Suppressor macrophage treated with lipopolysaccharide for 1 hour (primary cell): ENCODE data around the gene EGLN1.
"Not testable (repeated sequence)": the region's sequence is repeated elsewhere in the genome, so short reads cannot be mapped to it uniquely, and the experiment has no call there.

Source experiments
- DNase-seq, 3 donors: peaks; one replicate each; pipeline ENCODE4 v3.0.0-alpha.2; 2020 to 2022

Gene EGLN1

DNA sequence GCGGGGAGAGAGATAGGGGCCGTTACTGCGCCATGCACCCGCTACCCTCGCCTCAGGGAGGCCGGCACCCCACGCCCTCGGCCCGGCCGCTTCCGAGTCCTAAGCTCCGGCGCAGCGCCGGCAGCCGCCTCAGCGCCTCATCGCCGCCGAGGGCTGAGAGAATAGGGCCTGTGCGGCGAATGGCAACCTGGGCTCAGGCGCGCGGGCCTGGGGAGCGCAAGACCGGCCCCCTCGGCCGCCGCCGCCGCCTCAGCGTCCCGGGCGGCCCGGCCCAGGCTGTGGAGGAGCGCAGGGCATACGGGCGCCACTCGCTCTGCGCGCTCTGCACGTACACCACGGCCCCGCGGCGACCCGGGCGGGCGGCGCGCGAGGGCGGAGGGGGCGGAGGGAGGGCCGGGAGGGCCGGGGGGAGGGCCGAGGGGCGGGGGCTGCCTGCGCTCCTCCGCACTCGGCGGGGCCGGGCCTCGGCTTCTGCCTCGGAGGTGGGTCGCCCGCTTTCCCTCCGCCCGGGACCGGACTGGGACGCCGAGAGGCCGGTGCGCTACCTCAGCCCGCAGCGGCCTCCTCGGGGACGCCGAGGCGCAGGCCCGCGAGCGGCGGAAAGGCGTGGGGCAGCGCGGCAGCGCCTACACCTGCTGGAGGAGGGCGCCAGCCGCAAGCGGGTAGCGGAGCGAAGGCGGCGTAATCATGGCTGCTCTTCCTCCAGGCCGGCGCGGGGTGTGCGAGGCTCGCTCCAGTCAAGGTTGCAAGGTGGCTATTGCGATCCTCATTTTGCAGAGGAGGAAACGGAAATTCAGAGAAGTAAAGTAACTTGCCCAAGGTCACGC is at the start of gene EGLN1:
Gene EGLN1 (minus strand): TSS at position 317 of the 827 bp plus-strand sequence. CDS start 399 bp downstream, outside the sequence.
- DNase-seq = peak; percentile 65 to 91 (median 84)

DNA sequence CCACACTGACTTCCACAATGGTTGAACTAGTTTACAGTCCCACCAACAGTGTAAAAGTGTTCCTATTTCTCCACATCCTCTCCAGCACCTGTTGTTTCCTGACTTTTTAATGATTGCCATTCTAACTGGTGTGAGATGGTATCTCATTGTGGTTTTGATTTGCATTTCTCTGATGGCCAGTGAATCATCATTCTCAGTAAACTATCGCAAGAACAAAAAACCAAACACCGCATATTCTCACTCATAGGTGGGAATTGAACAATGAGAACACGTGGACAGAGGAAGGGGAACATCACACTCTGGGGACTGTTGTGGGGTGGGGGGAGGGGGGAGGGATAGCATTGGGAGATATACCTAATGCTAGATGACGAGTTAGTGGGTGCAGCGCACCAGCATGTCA is 49.4 kb upstream of the EGLN1 start:
- DNase-seq = not testable (repeated sequence)

DNA sequence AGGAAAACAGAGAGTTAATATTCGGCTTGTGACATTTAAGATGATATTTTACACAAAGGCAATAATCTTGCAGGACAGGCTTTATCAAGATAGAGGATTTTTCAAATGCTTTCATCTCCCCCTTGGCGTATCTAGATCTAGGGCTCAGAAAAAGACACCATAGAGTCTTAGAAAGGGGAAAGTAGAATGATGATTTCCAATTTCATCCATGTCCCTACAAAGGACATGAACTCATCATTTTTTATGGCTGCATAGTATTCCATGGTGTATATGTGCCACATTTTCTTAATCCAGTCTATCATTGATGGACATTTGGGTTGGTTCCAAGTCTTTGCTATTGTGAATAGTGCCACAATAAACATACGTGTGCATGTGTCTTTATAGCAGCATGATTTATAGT is 48.9 kb upstream of the EGLN1 start:
- not testable (repeated sequence) for DNase-seq

DNA sequence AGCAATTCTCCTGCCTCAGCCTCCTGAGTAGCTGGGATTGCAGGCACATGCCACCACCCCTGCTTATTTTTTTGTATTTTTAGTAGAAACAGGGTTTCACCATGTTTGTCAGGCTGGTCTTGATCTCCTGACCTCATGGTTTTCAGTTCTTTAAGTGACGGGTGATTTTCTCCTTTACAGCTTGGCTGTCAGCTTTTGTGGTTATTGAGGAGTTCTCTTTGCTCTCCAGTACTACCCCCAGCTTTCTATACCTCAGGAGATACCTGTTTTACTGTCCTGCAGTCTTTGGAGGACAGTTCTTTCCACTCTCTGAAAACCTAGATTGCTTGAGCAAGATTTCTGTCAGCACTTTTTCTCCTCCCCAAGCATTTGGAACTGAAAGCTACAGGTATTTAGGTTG is 45.9 kb upstream of the EGLN1 start:
- no peak for DNase-seq

DNA sequence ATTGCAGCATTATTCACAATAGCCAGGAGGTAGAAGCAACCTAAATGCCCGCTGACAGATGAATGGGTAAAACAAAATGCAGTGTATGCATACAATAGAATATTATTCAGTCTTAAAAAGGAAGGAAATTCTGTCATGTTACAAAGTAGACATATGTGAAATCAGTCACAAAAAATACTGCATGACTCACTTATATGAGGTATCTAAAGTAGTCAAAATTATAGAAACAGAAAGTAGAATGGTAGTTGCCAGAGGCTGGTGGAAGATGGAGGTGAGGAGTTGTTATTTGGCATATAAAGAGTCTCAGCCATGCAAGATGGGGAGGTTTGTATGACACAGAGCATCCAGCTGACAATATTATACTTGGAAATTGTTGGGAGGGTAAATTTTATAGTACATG is 43.0 kb upstream of the EGLN1 start:
- peak; percentile 30 to 63 (median 60) for DNase-seq

DNA sequence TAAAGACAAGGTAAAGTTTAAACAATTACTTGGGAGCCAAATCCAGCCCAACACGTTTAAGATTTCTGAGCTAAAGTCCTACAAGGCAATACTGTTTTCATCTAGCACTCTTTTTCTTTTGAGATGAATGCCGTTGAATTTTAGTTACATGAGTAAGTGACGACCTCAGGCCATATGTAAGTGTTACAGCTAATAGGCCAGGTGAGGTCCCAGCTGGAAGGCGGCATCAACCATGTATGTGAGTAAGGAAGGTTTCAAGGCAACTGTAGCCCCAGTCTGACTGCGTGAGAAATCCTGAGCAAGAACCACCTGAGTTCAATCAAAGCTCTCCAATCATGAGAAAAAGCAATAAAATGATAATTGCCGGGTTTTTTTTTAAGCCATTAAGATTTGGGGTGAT is 41.5 kb upstream of the EGLN1 start:
- no peak for DNase-seq

DNA sequence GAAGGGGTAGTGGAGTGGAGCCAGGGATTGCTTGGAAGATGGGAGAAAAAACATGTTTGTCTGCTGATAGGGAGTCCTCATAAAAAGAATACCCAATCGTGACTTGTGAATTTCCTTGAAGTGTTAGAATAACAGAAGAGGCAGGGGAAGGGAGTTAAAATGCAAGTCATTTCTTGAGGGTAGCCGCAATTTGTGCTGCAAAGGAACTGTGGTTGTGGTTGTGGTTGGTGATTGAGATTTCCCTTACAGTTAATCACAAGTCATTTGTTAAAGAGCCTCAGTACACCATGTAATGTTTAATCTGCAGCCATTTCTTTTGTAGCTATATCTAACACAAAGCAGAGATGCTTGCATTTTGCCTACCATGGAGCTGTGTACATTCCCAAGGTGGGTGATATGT is 38.5 kb upstream of the EGLN1 start:
- peak in 2 of 3 donors; percentile 2 to 35 for DNase-seq

DNA sequence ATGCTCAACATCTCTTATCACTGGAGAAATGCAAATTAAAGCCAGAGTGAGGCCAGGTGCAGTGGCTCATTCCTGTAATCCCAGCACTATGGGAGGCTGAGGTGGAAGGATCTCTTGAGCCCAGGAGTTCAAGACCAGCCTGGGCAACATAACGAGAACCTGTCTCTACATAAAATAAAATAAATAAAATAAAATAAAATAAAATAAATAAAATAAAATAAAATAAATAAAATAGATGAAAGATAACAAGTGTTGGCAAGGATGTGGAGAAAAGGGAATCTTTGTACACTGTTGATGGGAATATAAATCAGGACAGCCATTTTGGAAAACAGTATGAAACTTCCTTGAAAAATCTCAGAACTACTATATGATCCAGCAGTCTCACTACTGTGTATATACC is 37.4 kb upstream of the EGLN1 start:
- DNase-seq = not testable (repeated sequence)

DNA sequence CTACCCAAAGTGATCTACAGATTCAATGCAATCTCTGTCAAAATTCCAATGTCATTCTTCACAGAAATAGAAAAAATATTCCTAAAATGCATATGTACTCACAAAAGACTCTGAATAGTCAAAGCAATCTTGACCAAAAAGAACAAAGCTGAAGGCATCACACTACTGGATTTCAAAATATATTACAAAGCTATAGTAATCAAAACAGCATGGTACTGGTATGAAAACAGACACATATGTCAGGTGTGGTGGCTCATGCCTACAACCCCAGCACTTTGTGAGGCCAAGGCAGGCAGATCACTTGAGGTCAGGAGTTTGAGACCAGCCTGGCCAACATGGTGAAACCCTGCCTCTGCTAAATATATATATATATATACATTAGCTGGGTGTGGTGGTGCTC is 35.9 kb upstream of the EGLN1 start:
- DNase-seq = peak in 1 of 3 donors; percentile 4

DNA sequence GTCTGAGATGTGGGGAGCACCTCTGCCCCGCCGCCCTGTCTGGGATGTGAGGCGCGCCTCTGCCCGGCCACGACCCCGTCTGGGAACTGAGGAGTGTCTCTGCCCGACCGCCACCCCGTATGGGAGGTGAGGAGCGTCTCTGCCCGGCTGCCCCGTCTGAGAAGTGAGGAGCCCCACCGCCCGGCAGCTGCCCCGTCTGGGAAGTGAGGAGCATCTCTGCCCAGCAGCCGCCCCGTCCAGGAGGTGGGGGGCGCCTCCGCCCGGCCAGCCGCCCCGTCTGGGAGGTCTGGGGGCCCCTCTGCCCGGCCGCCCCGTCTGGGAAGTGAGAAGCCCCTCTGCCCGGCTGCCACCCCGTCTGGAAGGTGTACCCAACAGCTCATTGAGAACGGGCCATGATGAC is 32.0 kb upstream of the EGLN1 start:
- not testable (repeated sequence) for DNase-seq

DNA sequence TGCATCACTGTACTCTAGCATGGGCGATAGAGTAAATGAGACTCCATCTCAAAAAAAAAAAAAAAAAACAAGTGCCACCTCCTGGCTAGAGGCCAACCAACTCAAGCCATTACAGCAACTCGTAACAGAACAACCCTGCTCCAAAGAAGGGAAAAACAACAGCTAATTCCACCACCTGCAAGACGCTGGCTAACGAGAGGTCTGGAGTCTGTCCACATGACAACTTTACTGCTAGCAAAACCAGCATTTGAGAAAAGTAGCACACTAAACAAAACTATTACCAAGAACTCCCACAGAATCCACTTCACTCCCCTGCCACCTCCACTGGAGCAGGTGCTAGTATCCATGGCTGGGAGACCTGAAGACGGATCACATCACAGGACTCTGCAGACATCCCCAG is 24.1 kb upstream of the EGLN1 start:
- DNase-seq = no peak

DNA sequence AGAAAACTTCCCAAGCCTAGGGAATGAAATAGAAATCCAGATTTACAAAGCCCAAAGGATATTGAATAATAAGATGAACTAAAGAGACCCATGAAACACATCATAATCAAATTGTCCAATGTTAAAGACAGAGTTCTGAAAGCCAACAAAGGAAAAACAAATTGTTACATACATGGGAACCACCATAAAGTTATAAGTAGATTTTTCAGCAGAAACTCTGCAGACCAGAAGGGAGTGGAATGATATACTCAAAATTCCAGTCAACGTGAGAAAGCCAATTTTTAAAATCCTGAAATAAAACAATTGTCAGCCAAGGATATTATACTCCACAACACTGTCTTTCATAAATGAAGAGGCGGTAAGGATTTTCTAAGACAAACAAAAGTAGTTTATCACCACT is 22.0 kb upstream of the EGLN1 start:
- DNase-seq = no peak

DNA sequence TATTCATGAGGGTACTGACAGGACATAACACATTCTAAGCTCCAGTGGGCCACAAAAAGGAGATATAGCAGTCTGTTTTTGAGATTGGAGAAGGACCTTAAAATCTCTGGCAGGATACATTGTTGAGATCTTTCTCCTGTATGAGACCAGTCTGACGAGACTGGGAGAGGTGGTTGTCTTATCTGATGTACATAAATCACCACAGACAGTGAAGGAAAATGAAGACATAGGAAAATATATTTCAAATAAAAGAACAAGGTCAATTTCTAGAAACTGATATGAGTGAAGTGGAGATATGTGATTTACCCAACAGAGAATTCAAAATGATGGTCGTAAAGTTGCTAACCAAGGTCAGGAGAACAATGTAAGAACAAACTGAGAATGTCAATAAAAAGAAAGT is 21.3 kb upstream of the EGLN1 start:
- no peak for DNase-seq

DNA sequence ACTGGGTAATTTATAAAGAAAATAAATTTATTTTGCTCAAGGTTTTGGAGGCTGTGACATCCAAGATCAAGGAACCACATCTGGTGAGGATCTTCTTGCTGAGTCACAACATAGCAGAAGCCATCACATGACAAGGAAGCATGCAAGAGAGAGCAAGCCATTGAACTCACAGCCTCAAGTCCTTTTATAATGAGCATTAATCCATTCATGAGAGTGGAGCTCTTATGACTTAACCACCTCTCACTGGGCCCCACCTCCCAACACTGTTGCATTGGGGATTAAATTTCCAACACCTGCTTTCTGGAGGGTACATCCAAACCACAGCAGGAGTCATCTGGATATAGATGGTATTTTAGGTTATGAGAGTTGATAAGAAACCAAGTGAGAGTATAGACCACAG is 20.6 kb upstream of the EGLN1 start:
- peak in 1 of 3 donors; percentile 8 for DNase-seq

DNA sequence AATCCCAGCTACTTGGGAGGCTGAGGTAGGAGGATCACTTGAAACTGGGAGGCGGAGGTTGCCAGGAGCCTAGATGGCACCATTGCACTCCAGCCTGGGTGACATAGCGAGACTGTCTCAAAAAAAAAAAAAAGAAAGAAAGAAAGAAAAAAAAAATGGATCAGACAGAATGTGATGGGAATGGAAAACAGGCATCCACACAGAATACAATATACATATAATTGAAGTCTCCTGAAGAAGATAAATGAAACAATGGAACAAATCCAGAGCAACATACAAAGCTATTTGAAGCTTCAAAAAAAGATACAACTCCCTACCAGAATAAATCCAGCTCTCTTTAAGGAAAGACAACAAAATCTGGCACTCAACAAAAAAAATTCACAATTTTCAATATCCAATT is 10.9 kb upstream of the EGLN1 start:
- DNase-seq = no peak

DNA sequence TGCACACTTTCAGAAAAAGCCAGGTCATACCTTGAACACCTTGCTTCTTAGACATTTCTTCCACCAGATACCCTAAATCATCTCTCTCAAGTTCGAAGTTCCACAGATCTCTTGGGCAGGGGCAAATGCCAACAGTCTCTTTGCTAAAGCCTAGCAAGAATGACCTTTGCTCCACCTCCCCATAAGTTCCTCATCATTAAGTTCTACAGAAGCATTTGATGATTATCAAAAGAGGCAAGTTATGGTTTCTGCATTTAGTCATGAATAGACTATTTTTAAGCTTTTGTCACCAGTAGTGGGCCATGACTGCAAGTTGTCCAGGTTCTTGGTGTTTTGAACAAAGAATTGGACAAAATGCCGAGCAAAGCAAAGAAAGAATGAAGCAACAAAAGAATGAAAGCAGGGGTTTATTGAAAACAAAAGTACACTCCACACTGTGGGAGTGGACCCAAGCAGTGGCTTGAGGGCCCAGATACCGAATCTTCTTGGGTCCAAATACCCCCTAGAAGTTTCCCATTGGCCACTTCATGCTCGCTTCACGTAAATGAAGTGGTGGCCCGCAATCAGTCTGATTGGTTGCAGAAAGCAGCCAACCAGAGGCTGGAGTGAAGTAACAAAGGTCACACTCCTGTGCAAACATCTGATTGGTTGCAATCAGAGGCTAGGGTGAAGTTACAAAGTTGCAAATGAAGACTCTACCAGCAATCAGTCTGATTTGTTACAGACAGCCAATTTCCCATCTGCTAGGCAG is 9.8 kb upstream of the EGLN1 start:
- no peak for DNase-seq

DNA sequence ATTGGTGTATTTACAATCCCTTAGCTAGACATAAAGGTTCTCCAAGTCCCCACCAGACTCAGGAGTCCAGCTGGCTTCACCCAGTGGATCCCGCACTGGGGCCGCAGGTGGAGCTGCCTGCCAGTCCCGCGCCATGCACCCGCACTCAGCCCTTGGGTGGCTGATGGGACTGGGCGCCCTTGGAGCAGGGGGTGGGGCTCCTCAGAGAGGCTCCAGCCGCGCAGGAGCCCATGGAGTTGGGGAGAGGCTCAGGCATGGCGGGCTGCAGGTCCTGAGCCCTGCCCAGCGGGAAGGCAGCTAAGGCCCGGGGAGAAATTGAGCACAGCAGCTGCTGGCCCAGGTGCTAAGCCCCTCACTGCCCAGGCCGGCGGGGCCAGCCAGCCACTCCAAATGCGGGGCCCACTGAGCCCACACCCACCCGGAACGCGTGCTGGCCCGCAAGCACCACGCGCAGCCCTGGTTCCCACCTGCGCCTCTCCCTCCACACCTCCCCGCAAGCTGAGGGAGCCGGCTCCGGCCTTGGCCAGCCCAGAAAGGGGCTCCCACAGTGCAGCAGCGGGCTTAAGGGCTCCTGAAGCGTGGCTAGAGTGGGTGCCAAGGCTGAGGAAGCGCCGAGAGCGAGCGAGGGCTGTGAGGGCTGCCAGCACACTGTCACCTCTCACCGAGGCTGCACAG is 8.7 kb upstream of the EGLN1 start:
- not testable (repeated sequence) for DNase-seq

DNA sequence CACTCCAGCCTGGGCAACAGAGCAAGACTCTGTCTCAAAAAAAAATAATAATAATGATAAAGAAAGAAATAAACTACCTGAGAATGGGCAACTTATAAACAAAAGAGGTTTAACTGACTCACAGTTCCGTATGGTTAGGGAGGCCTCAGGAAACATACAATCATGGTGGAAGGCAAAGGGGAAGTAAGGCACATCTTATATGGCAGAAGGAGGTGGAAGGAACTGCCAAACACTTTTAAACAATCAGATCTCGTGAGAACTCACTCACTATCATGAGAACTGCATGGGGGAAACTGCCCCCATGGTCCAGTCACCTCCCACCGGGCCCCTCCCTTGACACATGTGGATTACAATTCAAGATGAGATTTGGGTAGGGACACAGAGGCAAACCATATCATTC is 6.3 kb upstream of the EGLN1 start:
- no peak for DNase-seq

DNA sequence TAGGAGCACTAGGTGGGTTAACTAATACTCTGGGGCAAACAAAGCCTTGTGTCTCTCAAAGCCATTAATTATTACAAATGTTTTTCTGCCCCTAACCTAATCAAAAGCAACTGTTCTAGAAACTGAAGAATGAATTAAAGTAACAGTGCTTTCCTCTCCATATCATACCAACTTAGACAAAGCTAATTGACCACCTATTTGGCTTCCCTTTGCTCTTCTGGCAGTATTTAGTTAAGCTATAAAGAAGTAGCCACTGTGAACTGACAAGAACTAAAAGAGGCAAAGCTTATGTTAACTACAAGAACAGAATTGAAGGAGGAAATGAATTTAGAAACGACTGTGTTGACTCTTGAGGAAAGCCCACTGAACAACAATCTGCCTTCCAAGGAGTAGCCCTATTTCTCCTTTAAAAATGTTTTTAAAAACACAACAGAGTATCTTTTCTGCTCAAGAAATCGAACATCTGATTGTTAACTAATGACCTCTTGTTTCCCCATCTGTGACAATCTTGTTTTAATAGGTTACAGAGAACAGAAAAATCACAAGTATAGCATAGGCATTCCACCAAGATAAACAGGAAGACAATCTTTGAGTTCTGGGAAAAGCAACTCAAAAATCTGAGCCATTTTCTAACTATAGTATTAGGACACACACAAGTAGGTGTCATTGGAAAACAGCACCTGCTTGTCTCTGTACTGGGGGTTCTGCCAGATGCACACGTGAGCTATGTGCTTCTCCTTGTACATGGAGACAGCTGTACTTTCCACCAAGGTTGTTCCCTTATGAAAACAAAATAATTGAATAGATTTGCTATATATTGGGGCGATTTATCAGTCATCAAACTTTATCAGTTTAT is 3.1 kb upstream of the EGLN1 start:
- no peak for DNase-seq

DNA sequence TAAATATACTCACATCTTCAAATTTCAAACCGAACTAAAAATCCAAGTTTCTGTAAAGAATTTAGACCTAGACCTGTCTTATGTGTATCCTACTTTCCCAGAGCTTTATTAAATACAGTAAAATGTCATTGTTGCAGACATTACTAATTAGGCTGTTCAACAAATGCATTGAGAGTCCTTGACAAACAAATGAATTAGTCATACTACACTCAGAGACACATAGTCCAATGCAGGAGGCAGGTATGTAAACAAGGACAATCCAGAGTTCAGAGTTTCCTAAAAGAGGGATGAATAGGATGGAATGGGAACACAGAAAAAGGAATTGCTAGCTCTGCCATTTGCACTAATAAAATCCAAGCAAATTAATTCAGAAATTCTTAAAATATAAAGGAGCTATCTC is 1.6 kb upstream of the EGLN1 start:
- DNase-seq = no peak

DNA sequence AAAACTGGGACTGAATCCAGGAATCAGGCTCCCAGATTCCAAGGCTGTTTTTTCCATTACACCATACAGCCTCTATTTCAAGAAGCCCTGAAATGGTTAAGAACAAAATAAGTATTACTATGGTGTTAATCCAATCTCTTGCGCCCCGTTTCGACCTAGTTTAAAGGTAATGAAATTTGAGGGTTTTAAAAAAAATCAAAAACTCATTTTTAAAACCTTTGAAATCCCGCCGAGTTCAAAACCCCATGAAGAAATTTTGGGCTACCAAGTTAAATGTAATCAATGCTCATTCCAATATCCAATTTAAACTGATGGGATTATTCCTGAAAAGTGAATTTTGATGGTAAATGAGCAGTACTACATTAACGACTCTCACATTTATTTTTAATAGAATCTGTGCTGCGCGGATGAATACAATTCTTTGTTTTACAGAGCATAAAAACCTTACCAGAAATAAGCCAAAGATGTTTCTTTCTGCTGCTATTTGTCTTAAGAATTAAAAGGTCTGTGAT is 767 bp upstream of the EGLN1 start:
- no peak for DNase-seq

DNA sequence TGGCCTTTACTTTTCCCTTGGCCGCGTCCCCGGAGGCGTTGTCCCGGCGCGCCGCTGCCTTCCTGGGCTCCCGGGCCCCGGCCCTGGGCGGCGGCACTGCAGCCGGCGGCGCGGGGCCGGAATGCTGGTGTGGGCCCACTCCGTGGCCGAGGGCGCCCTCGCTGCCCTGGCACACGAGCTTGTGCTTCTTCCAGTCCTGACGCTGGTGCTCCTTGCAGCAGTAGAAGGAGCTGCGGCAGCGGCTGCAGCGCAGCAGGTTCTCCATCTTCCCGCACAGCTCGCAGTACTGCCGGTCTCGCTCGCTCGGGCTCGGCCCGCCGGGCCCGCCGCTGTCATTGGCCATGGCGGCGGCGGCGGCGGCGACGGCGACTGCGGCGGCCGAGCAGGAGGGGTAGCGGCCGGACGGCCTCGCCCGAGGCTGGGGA is 529 bp downstream of the EGLN1 start:
- peak in 1 of 3 donors; percentile 59 for DNase-seq
